Astrocyte (in vitro differentiated cells and primary cell): ENCODE results near the gene AAGAB. TPM values are rescaled to one million over a fixed set of nuclear protein-coding genes. Genes with fewer than 3 reads are reported as not detected.

Experiments used
- DNase-seq: peaks from one replicate; pipeline ENCODE4 v3.0.0-alpha.2; 2010; ENCODE audit warnings: low read depth
- FAIRE-seq: peaks from 2 replicates; lab custom pipeline; 2011; peaks lifted over from hg19 to GRCh38; lab: Jason Lieb, UNC
- H2AFZ ChIP-seq: 2 replicates; pipeline ENCODE4 v1.6.0; 2012; ENCODE audit warnings: low read depth, low read length, inconsistent platforms
- H3K27ac ChIP-seq: 2 replicates; pipeline ENCODE4 v1.5.1; 2011; ENCODE audit warnings: low read depth, low read length, inconsistent platforms
- H3K27me3 ChIP-seq: 2 replicates; pipeline ENCODE4 v1.6.0; 2011; ENCODE audit warnings: low read length, inconsistent platforms; ENCODE audit not compliant: insufficient read depth
- H3K36me3 ChIP-seq: 2 replicates; pipeline ENCODE4 v1.5.1; 2011; ENCODE audit warnings: low read length, inconsistent platforms; ENCODE audit not compliant: insufficient read depth
- H3K4me1 ChIP-seq: 2 replicates; pipeline ENCODE4 v1.5.1; 2011; ENCODE audit warnings: low read length, inconsistent platforms; ENCODE audit not compliant: insufficient read depth
- H3K4me2 ChIP-seq: 2 replicates; pipeline ENCODE4 v1.6.0; 2012; ENCODE audit warnings: low read length, inconsistent platforms
- H3K4me3 ChIP-seq: 2 replicates; pipeline ENCODE4 v1.5.1; 2011; ENCODE audit warnings: low read depth, mild to moderate bottlenecking, low read length, inconsistent platforms; ENCODE audit not compliant: insufficient read depth
- H3K79me2 ChIP-seq: 2 replicates; pipeline ENCODE4 v1.6.0; 2012; ENCODE audit warnings: mild to moderate bottlenecking, low read length, inconsistent platforms; ENCODE audit not compliant: insufficient read depth
- H3K9ac ChIP-seq: 2 replicates; pipeline ENCODE4 v1.6.0; 2012; ENCODE audit warnings: mild to moderate bottlenecking, low read length, inconsistent platforms
- H3K9me3 ChIP-seq: 2 replicates; pipeline ENCODE4 v1.5.1; 2012; ENCODE audit warnings: low read depth, mild to moderate bottlenecking, low read length, inconsistent platforms; ENCODE audit not compliant: insufficient read depth
- H4K20me1 ChIP-seq: 2 replicates; pipeline ENCODE4 v1.6.0; 2012; ENCODE audit warnings: low read length, inconsistent platforms; ENCODE audit not compliant: insufficient read depth
- H3K27ac Mint-ChIP-seq: one replicate; pipeline ENCODE4 v1.8.0; 2021; ENCODE audit warnings: mild to moderate bottlenecking, mixed read lengths; ENCODE audit not compliant: unreplicated experiment
- H3K27me3 Mint-ChIP-seq: one replicate; pipeline ENCODE4 v1.8.0; 2021; ENCODE audit warnings: low read depth, mixed read lengths; ENCODE audit not compliant: unreplicated experiment
- H3K36me3 Mint-ChIP-seq: one replicate; pipeline ENCODE4 v1.8.0; 2021; ENCODE audit warnings: low read depth, mixed read lengths; ENCODE audit not compliant: unreplicated experiment
- H3K4me1 Mint-ChIP-seq: one replicate; pipeline ENCODE4 v1.8.0; 2021; ENCODE audit warnings: low read depth, mixed read lengths; ENCODE audit not compliant: unreplicated experiment
- H3K4me3 Mint-ChIP-seq: one replicate; pipeline ENCODE4 v1.8.0; 2021; ENCODE audit warnings: mild to moderate bottlenecking, moderate library complexity, mixed read lengths; ENCODE audit not compliant: unreplicated experiment
- H3K9me3 Mint-ChIP-seq: one replicate; pipeline ENCODE4 v1.8.0; 2021; ENCODE audit warnings: mild to moderate bottlenecking, mixed read lengths; ENCODE audit not compliant: unreplicated experiment
- CTCF ChIP-seq: IDR thresholded peaks from 2 replicates; pipeline ENCODE4 v1.5.1; 2011; ENCODE audit warnings: low read depth, mild to moderate bottlenecking, inconsistent platforms, low read length, moderate library complexity; ENCODE audit not compliant: insufficient read depth
- EZH2 ChIP-seq: IDR thresholded peaks from 2 replicates; pipeline ENCODE4 v1.6.1; 2012; ENCODE audit warnings: mild to moderate bottlenecking, low read length, inconsistent platforms; ENCODE audit not compliant: insufficient read depth
- total RNA-seq: library from RNA; stranded (reverse); gene quantifications from 2 replicates; pipeline ENCODE4 v1.2.1, GENCODE V29; 2021

AAGAB gene
- total RNA-seq, 1 donor from 2014 or later: 52.2 TPM

- FAIRE-seq (no peak), DNase-seq (peak; percentile 42)
- Histone ChIP-seq H2AFZ (no peak overlapping the region), H3K4me2 (peak overlapping the region; percentile 4), H3K79me2 (no peaks in the 10 kb centered on the region), H4K20me1 (no peaks in the 10 kb centered on the region), H3K4me1 (peaks cover 26% of the 10 kb centered on the region), H3K9me3 (no peaks in the 10 kb centered on the region), H3K4me3 (no peak overlapping the region), H3K9ac (no peak overlapping the region), H3K36me3 (peaks cover 24% of the 10 kb centered on the region), H3K27ac (no peak overlapping the region), H3K27me3 (no peaks in the 10 kb centered on the region)
- H3K27ac Mint-ChIP-seq: peak overlapping the region; percentile 47
- H3K4me3 Mint-ChIP-seq: no peak overlapping the region
- TF ChIP-seq CTCF (no peak), EZH2 (no peak)
- H3K36me3 Mint-ChIP-seq: peaks cover 16% of the 10 kb centered on the region
- H3K27me3 Mint-ChIP-seq: no peaks in the 10 kb centered on the region
- H3K4me1 Mint-ChIP-seq: peaks cover 49% of the 10 kb centered on the region
- no peaks in the 10 kb centered on the region for H3K9me3 Mint-ChIP-seq
Observed at GRCh38 chr15:67201136-67201535, 53.3 kb downstream of the AAGAB start.

GRCh38 chr15:67199881-67200763 lies 54.3 kb downstream of the AAGAB start:
- H3K4me2 ChIP-seq: peak overlapping the region; percentile 29
- no peaks in the 10 kb centered on the region for H3K27me3 Mint-ChIP-seq
- DNase-seq: peak; percentile 73
- no peaks in the 10 kb centered on the region for H4K20me1 ChIP-seq
- TF ChIP-seq EZH2 (no peak), CTCF (no peak)
- H3K4me1 ChIP-seq: peaks cover 26% of the 10 kb centered on the region
- H3K9ac ChIP-seq: peak overlapping the region; percentile 24
- H3K9me3 ChIP-seq: no peaks in the 10 kb centered on the region
- H3K27ac Mint-ChIP-seq: no peak overlapping the region
- H3K4me3 Mint-ChIP-seq: no peak overlapping the region
- peaks cover 24% of the 10 kb centered on the region for H3K36me3 ChIP-seq
- H3K27me3 ChIP-seq: no peaks in the 10 kb centered on the region
- no peak overlapping the region for H2AFZ ChIP-seq
- H3K9me3 Mint-ChIP-seq: no peaks in the 10 kb centered on the region
- H3K36me3 Mint-ChIP-seq: peaks cover 16% of the 10 kb centered on the region
- no peak for FAIRE-seq
- peak overlapping the region; percentile 50 for H3K27ac ChIP-seq
- H3K4me1 Mint-ChIP-seq: peaks cover 49% of the 10 kb centered on the region
- no peaks in the 10 kb centered on the region for H3K79me2 ChIP-seq
- H3K4me3 ChIP-seq: no peak overlapping the region

- no peaks in the 10 kb centered on the region for H3K9me3 ChIP-seq
- H3K79me2 ChIP-seq: no peaks in the 10 kb centered on the region
- peak overlapping the region; percentile 24 for H3K9ac ChIP-seq
- peak overlapping the region; percentile 29 for H3K4me2 ChIP-seq
- Mint-ChIP-seq H3K4me3 (no peak overlapping the region), H3K27ac (no peak overlapping the region), H3K27me3 (no peaks in the 10 kb centered on the region), H3K9me3 (no peaks in the 10 kb centered on the region), H3K36me3 (peaks cover 18% of the 10 kb centered on the region), H3K4me1 (peaks cover 49% of the 10 kb centered on the region)
- H2AFZ ChIP-seq: no peak overlapping the region
- no peaks in the 10 kb centered on the region for H3K27me3 ChIP-seq
- peaks cover 26% of the 10 kb centered on the region for H3K4me1 ChIP-seq
- no peak overlapping the region for H3K4me3 ChIP-seq
- DNase-seq: peak; percentile 60
- no peak for TF ChIP-seq EZH2
- FAIRE-seq: no peak
- peak overlapping the region; percentile 50 for H3K27ac ChIP-seq
- H3K36me3 ChIP-seq: peaks cover 24% of the 10 kb centered on the region
- H4K20me1 ChIP-seq: no peaks in the 10 kb centered on the region
Observed at GRCh38 chr15:67199391-67199790, 55.1 kb downstream of the AAGAB start.
